Measurements from ENCODE around the gene LTF.

LTF gene

DNA sequence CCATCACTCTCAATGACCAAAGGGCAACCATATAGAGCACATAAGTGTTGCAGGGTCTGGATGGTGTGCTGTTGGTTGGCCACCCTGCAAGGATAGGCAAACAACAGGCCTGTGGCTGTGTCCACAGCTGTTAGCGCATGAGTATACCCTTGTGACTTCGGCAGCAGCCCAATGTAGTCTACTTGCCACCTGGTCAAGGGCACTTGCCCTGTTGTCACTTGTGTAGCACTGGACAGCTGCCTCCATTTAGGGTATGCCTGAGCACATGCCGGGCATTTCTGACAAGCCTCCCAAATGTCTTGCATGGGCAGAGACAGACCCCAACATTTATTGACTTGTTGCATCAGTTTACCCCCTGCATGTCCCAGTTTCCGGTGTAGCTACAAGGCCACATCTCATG lies 44.9 kb downstream of the LTF start:
- DNase-seq (ENCODE audit: low spot score) (no peak), ATAC-seq (ENCODE audit: low read depth) (no peak)
- TF ChIP-seq, protein P1, sequence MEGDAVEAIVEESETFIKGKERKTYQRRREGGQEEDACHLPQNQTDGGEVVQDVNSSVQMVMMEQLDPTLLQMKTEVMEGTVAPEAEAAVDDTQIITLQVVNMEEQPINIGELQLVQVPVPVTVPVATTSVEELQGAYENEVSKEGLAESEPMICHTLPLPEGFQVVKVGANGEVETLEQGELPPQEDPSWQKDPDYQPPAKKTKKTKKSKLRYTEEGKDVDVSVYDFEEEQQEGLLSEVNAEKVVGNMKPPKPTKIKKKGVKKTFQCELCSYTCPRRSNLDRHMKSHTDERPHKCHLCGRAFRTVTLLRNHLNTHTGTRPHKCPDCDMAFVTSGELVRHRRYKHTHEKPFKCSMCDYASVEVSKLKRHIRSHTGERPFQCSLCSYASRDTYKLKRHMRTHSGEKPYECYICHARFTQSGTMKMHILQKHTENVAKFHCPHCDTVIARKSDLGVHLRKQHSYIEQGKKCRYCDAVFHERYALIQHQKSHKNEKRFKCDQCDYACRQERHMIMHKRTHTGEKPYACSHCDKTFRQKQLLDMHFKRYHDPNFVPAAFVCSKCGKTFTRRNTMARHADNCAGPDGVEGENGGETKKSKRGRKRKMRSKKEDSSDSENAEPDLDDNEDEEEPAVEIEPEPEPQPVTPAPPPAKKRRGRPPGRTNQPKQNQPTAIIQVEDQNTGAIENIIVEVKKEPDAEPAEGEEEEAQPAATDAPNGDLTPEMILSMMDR (IDR thresholded peaks at IDR 0.05; ENCODE audit: poor library complexity, severe bottlenecking): no peak
- no peaks in the 10 kb centered on the region for H3K27me3 ChIP-seq (ENCODE audit: insufficient read depth, poor library complexity, severe bottlenecking)
- no peaks in the 10 kb centered on the region for H3K36me3 ChIP-seq (ENCODE audit: low read depth)
- no peak overlapping the region for H3K27ac ChIP-seq (ENCODE audit: poor library complexity, severe bottlenecking)
- peaks cover 13% of the 10 kb centered on the region for H3K4me1 ChIP-seq (ENCODE audit: insufficient read depth, poor library complexity, severe bottlenecking)
- no peaks in the 10 kb centered on the region for H3K9me3 ChIP-seq (ENCODE audit: severe bottlenecking)
- H3K4me3 ChIP-seq (ENCODE audit: severe bottlenecking): no peak overlapping the region

DNA sequence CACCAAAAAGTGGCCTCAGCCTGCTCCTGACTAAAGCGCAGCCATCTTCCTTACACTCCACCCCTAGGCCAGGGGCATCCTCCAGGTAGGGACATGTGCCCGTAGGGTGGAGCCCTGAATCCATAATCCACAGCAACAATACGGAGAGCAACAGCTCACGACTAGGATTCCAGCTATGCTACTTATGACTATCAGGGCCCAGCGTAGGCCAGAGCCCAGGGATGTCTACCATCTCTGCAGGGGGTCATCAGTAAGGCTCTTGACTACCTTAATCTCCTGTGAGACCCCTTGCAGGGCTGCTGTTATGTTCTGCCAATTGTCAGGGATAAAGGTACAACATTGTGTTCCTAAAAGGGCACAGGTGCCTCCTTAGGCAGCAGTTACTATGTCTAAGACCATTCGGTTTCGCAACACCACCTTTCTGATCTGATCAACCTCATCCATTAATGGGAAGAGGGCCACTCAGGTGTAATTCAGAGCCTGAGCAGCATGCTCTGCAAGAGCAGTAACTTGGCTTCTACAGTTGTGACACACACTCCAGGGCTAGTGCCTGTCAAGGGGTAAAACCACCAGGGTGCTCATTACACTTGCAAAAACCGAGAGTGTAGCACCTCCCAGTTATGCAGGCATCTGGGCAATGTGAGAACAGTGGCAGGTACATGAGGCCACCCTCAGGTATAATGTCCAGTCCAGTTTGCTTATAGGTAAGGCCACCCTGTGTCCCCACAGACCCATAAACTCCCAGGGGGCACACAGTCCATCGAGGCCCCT lies 46.7 kb downstream of the LTF start:
- no peaks in the 10 kb centered on the region for H3K9me3 ChIP-seq (ENCODE audit: severe bottlenecking)
- ATAC-seq (ENCODE audit: low read depth) (no peak), DNase-seq (ENCODE audit: low spot score) (no peak)
- H3K4me1 ChIP-seq (ENCODE audit: insufficient read depth, poor library complexity, severe bottlenecking): peaks cover 4% of the 10 kb centered on the region
- TF ChIP-seq, protein P1 (IDR thresholded peaks at IDR 0.05; ENCODE audit: poor library complexity, severe bottlenecking): no peak
- no peaks in the 10 kb centered on the region for H3K27me3 ChIP-seq (ENCODE audit: insufficient read depth, poor library complexity, severe bottlenecking)
- H3K36me3 ChIP-seq (ENCODE audit: low read depth): no peaks in the 10 kb centered on the region
- H3K4me3 ChIP-seq (ENCODE audit: severe bottlenecking): no peak overlapping the region
- no peak overlapping the region for H3K27ac ChIP-seq (ENCODE audit: poor library complexity, severe bottlenecking)

DNA sequence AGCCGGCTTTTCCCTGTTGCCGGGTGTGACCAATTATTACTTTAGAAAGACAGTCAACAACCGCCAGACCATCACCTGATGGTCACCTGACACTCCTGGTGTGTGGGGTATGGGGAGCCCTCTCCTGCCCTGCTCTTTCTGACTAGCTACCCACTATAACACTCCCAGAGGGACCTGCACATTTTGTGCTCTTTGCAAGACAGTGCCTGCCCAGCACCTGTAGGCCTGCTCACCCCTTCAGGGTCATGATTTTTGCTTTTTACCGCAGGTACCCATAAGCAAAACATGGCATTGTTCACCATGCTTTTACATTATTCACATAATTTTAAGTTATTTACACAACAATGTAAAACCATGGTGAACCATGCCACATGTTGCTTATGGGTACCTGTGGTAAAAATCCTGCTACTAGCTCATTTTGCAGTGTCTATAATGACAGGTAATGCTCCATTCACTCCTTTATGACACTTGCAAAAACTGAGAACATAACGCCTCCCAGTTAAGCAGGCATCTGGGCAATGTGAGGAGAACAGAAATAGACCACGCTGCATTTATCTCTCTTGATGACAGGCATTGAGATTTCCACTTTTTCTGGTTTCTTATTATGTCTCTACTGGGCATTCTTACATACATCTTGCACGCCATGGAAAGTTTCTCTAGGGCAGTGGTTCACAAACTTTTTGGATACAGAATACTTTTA lies 47.7 kb downstream of the LTF start:
- no peaks in the 10 kb centered on the region for H3K9me3 ChIP-seq (ENCODE audit: severe bottlenecking)
- no peaks in the 10 kb centered on the region for H3K36me3 ChIP-seq (ENCODE audit: low read depth)
- no peak overlapping the region for H3K27ac ChIP-seq (ENCODE audit: poor library complexity, severe bottlenecking)
- peaks cover 6% of the 10 kb centered on the region for H3K4me1 ChIP-seq (ENCODE audit: insufficient read depth, poor library complexity, severe bottlenecking)
- TF ChIP-seq, protein P1 (IDR thresholded peaks at IDR 0.05; ENCODE audit: poor library complexity, severe bottlenecking): no peak
- ATAC-seq (ENCODE audit: low read depth) (no peak), DNase-seq (ENCODE audit: low spot score) (no peak)
- no peak overlapping the region for H3K4me3 ChIP-seq (ENCODE audit: severe bottlenecking)
- no peaks in the 10 kb centered on the region for H3K27me3 ChIP-seq (ENCODE audit: insufficient read depth, poor library complexity, severe bottlenecking)

DNA sequence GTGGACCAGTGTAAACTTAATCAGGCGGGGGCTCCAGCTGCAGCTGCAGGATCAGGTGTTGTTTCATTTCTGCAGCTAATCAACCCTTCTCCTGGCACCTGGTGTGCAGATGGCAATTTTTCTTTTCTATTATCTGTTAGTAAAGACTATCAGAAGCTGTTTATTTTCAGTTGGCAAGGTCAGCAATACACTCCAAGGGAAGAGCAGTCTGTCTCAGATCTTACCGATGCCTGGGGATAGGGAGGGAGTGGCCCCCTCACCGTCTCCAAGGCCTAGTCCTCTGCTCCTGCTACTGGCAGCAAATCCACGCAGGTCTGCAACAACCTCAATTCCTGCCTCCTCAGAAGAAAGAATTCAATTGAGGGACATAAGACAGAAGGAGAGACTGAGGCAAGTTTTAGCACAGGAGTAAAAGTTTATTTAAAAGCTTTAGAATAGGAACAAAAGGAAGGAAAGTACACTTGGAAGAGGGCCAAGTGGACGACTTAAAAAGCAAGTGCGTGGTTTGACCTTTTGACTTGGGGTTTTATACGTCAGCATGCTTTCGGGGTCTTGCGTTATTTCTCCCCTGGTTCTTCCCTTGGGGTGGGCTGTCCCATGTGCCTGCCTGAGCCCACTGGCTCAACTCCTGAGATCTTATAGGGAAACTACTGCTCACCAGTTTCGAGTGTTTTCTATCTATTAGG lies 48.4 kb downstream of the LTF start:
- Histone ChIP-seq H3K9me3 (ENCODE audit: severe bottlenecking) (no peaks in the 10 kb centered on the region), H3K36me3 (ENCODE audit: low read depth) (no peaks in the 10 kb centered on the region), H3K4me1 (ENCODE audit: insufficient read depth, poor library complexity, severe bottlenecking) (peaks cover 11% of the 10 kb centered on the region), H3K4me3 (ENCODE audit: severe bottlenecking) (no peak overlapping the region), H3K27ac (ENCODE audit: poor library complexity, severe bottlenecking) (no peak overlapping the region), H3K27me3 (ENCODE audit: insufficient read depth, poor library complexity, severe bottlenecking) (no peaks in the 10 kb centered on the region)
- DNase-seq (ENCODE audit: low spot score) (no peak), ATAC-seq (ENCODE audit: low read depth) (no peak)
- TF ChIP-seq, protein P1 (IDR thresholded peaks at IDR 0.05; ENCODE audit: poor library complexity, severe bottlenecking): no peak

Data from RWPE2 (cell line).